Measurements from ENCODE around the gene KCNH8.

The KCNH8 gene

DNA sequence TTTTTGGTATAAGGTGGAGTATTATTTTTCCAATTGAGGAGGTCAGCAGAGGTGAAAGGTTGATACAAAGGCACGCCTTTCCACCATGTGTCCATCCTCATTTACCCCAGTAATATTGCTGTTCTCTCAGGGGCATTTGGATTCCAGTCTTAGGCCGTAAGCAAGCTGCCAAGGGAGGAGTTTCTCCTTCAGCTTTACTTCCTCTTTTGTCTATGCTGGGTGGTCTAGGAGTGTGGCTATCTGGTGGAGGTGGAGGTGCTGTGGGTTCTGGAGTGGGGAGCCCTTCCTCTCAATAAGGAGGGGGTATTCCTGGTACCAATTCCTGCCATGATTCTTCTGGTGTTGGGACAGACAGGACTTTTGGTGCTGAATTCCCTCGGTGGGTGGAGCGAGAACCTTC is 340.6 kb downstream of the KCNH8 start:
- no peak for DNase-seq (ENCODE audit: low read depth in 1 of 2, low spot score in 1 of 2)
- TF ChIP-seq JUND (IDR thresholded peaks at IDR 0.05; ENCODE audit: low read depth) = no peak
- in situ Hi-C loops (cut with HindIII; ENCODE audit: low pct_unique_long_range_greater_than_20kb, low sequenced_read_pairs) = no loop called here

- DNase-seq (ENCODE audit: low read depth in 1 of 2, low spot score in 1 of 2) = peak in 1 of 2 experiments; percentile 22
- in situ Hi-C loops (cut with HindIII; ENCODE audit: low pct_unique_long_range_greater_than_20kb, low sequenced_read_pairs) = no loop called here
- no peak for TF ChIP-seq JUND (IDR thresholded peaks at IDR 0.05; ENCODE audit: low read depth)
Observed at GRCh38 chr3:19489936-19490335, 341.6 kb downstream of the KCNH8 start.

DNA sequence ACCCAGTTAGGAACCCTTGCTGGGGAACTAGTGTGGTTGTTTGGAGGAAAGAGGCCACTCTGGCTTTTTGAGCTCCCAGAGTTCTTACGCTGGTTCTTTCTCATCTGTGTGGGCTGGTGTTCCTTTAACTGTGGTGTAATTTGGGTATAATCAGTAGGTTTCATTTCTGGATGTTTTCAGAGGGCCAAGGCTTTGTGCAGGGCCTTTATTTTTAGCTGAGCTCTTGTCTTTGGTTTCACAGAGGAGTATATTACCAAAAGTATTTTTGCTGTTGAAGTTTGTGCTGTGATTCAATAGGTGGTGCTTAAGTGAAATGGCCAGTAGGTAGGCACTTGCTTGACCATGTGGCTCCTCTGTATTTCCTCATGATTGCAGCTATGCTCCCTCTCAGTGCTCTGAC is 357.9 kb downstream of the KCNH8 start:
- in situ Hi-C loops (cut with HindIII; ENCODE audit: low pct_unique_long_range_greater_than_20kb, low sequenced_read_pairs) = no loop called here
- no peak for TF ChIP-seq JUND (IDR thresholded peaks at IDR 0.05; ENCODE audit: low read depth)
- DNase-seq (ENCODE audit: low read depth in 1 of 2, low spot score in 1 of 2) = no peak

GRCh38 chr3:19522305-19522704 is 374.0 kb downstream of the KCNH8 start:
- in situ Hi-C loops (cut with HindIII; ENCODE audit: low pct_unique_long_range_greater_than_20kb, low sequenced_read_pairs) = no loop called here

GRCh38 chr3:19526071-19526470 is 377.8 kb downstream of the KCNH8 start:
- no peak for DNase-seq (ENCODE audit: low read depth in 1 of 2, low spot score in 1 of 2)
- TF ChIP-seq JUND (IDR thresholded peaks at IDR 0.05; ENCODE audit: low read depth) = no peak
- in situ Hi-C loops (cut with HindIII; ENCODE audit: low pct_unique_long_range_greater_than_20kb, low sequenced_read_pairs) = no loop called here

More at GRCh38 chr3:19522305-19522704, 374.0 kb downstream of the KCNH8 start:
- no peak for TF ChIP-seq JUND (IDR thresholded peaks at IDR 0.05; ENCODE audit: low read depth)
- DNase-seq (ENCODE audit: low read depth in 1 of 2, low spot score in 1 of 2) = no peak

GRCh38 chr3:19527746-19528145 is 379.4 kb downstream of the KCNH8 start:
- TF ChIP-seq JUND (IDR thresholded peaks at IDR 0.05; ENCODE audit: low read depth) = no peak
- in situ Hi-C loops (cut with HindIII; ENCODE audit: low pct_unique_long_range_greater_than_20kb, low sequenced_read_pairs) = no loop called here

DNA sequence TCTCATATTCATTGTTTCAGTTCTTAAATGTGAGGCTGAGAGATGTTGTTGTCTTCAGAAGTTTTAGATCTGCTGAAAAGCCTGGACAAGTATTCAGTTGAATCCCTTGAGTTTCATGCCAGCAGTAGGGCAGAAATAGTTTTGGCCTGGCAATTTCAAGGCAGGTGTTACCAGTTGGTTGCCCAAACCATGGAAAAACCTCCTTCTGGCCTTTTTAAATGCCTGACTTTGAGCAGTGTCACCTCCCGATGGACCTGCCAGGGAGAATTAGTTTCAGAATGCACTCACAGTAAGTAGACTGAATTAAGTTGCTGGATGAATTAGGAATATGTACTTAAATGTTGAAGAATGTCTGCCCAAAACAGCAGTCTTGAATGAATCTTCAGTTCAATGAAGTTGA is 383.1 kb downstream of the KCNH8 start:
- DNase-seq (ENCODE audit: low read depth in 1 of 2, low spot score in 1 of 2) = no peak
- in situ Hi-C loops (cut with HindIII; ENCODE audit: low pct_unique_long_range_greater_than_20kb, low sequenced_read_pairs) = no loop called here
- TF ChIP-seq JUND (IDR thresholded peaks at IDR 0.05; ENCODE audit: low read depth) = no peak

More at GRCh38 chr3:19527746-19528145, 379.4 kb downstream of the KCNH8 start:
- DNase-seq (ENCODE audit: low read depth in 1 of 2, low spot score in 1 of 2) = no peak

- in situ Hi-C loops (cut with HindIII; ENCODE audit: low pct_unique_long_range_greater_than_20kb, low sequenced_read_pairs) = no loop called here
- no peak for TF ChIP-seq JUND (IDR thresholded peaks at IDR 0.05; ENCODE audit: low read depth)
- no peak for DNase-seq (ENCODE audit: low read depth in 1 of 2, low spot score in 1 of 2)
Observed at GRCh38 chr3:19539518-19540392, 391.4 kb downstream of the KCNH8 start.

GRCh38 chr3:19540464-19540863 is 392.2 kb downstream of the KCNH8 start:
- no peak for DNase-seq (ENCODE audit: low read depth in 1 of 2, low spot score in 1 of 2)
- TF ChIP-seq JUND (IDR thresholded peaks at IDR 0.05; ENCODE audit: low read depth) = no peak
- in situ Hi-C loops (cut with HindIII; ENCODE audit: low pct_unique_long_range_greater_than_20kb, low sequenced_read_pairs) = no loop called here

DNA sequence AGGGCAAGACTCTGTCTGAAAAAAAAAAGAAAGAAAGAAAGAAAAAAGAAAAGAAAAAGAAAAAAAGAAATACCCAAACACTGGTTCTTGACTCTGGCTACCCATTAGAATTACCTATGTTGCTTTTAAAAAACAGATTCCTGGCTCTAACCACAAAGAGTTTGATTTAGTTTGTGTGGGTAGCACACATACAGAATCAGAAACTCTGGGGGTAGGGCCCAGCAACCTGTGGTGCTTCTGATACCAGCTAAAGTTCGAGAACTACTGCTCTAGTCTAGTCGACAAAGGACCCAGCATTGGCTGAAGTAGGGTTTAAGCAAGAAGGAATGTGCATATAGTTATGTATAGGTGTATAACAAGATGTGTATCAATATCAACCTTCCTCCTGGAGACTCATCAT is 393.0 kb downstream of the KCNH8 start:
- in situ Hi-C loops (cut with HindIII; ENCODE audit: low pct_unique_long_range_greater_than_20kb, low sequenced_read_pairs) = no loop called here
- DNase-seq (ENCODE audit: low read depth in 1 of 2, low spot score in 1 of 2) = no peak
- TF ChIP-seq JUND (IDR thresholded peaks at IDR 0.05; ENCODE audit: low read depth) = no peak

DNA sequence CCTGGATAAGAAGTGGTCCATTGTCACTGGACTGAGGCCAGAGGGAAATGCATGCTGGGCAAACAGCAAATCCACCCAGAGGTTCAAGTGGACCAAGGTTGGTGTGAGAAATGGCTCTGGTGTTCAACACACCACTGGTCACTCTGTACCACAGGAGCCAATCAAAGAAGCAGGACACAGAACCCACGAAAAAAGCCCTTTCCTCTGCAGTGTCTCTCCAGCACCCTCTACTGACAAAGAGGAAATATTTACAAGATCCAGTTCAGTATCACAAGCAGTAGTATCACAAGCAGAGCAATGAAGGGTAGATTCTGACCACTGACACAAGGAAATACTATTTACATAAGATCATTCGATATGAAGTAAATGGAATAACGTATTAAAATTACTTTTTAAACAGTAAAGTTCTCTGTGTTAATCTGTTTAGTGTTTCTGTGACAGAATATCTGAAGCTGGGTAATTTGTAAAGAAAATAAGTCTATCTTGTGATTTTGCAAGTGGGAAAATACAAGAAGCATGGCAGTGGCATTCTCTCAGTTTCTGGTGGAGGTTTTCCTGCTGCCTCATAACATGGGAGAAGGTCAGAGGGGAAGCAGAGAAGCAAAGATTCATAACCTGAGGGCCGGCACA is 395.0 kb downstream of the KCNH8 start:
- no peak for TF ChIP-seq JUND (IDR thresholded peaks at IDR 0.05; ENCODE audit: low read depth)
- in situ Hi-C loops (cut with HindIII; ENCODE audit: low pct_unique_long_range_greater_than_20kb, low sequenced_read_pairs) = no loop called here
- DNase-seq (ENCODE audit: low read depth in 1 of 2, low spot score in 1 of 2) = peak in 1 of 2 experiments; percentile 71

DNA sequence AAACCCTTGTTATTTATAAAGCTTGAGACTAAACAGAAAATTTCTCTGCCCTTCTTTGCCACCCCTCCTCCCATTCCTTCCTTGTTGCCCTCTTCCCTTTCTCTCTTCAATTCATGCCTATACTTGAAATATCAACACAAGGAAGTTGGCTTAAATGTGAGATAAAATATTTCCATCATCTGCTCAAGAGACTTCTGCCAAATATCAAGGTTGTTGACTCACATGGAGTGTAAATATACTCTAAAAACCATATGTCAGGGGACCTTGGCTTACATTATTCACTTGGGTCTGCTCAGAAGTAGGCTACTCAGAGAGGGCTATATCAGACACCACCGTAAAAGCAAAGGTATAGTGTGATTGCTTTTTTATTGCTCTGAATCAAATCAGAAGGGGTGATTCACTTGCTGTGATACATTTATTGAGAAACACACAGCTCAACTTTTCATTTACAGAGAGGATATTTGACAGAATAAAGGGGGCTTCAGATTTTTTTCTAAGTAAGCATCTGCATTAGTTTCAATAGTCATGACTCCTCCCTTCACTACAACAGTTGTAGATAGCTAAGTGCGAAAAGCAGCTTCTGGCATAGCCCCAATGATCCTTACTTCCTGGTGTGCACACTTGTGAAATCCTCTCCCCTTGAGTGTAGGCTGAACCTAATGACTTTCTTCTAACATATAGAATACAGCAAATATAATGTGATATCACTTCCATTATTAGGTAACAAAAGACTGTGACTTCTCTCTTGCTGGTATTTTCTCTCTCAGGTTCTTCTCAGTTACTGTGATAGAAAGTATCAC is 399.6 kb downstream of the KCNH8 start:
- no peak for TF ChIP-seq JUND (IDR thresholded peaks at IDR 0.05; ENCODE audit: low read depth)
- no peak for DNase-seq (ENCODE audit: low read depth in 1 of 2, low spot score in 1 of 2)
- in situ Hi-C loops (cut with HindIII; ENCODE audit: low pct_unique_long_range_greater_than_20kb, low sequenced_read_pairs) = no loop called here

Measured in T47D (cell line).